PC-3 (cell line): ENCODE results near the gene KANSL2. TPM values are rescaled to one million over a fixed set of nuclear protein-coding genes. Genes with fewer than 3 reads are reported as not detected.

Source experiments
- ATAC-seq: fragments of 200-7000 bp; cut with Tn5 transposase; 2 replicates; pipeline ENCODE4 v1.9.1; 2020; ENCODE audit warnings: mild to moderate bottlenecking, moderate library complexity
- BruUV-seq: library from RNA; stranded (reverse); fragments of 400-500 nt; replicated peaks from 2 replicates; lab custom pipeline; 2021; lab: Mats Ljungman, UMichigan
- CTCF ChIA-PET: fragments of 300-600 bp; sonication (Branson Sonifier 250); formaldehyde crosslinking; loops from one replicate; lab custom pipeline; 2022; ENCODE audit warnings: antibody characterized with exemption; lab: Charles Lee
- POLR2A ChIA-PET: fragments of 300-600 bp; sonication (Branson Sonifier 250); formaldehyde crosslinking; loops from one replicate; lab custom pipeline; 2022; ENCODE audit warnings: antibody characterized with exemption; ENCODE audit not compliant: unreplicated experiment; lab: Charles Lee
- DNase-seq: peaks from one replicate; pipeline ENCODE4 v3.0.0-alpha.2; 2015
- H2AFZ ChIP-seq: fragments of 300-600 bp; sonication (generic); 2 replicates; pipeline ENCODE4 v1.6.0; 2016; ENCODE audit warnings: antibody characterized with exemption, low read length
- H3F3A ChIP-seq: fragments of 300-600 bp; sonication (generic); one replicate; pipeline ENCODE4 v1.6.0; 2017; ENCODE audit warnings: antibody characterized with exemption, low read length, control low read depth, mild to moderate bottlenecking; ENCODE audit not compliant: unreplicated experiment
- H3K27ac ChIP-seq: fragments of 300-600 bp; sonication (generic); 2 replicates; pipeline ENCODE4 v1.5.1; 2016; ENCODE audit warnings: mild to moderate bottlenecking, low read length
- H3K27me3 ChIP-seq: fragments of 300-600 bp; sonication (generic); 2 replicates; pipeline ENCODE4 v1.6.1; 2016; ENCODE audit warnings: low read length, mixed read lengths
- H3K36me3 ChIP-seq: fragments of 300-600 bp; sonication (generic); 2 replicates; pipeline ENCODE4 v1.6.1; 2016; ENCODE audit warnings: low read depth, mixed run types, low read length, mixed read lengths
- H3K4me1 ChIP-seq: fragments of 300-600 bp; sonication (generic); 2 replicates; pipeline ENCODE4 v1.5.1; 2016; ENCODE audit warnings: low read length; ENCODE audit not compliant: insufficient read depth
- H3K4me2 ChIP-seq: fragments of 300-600 bp; sonication (generic); 2 replicates; pipeline ENCODE4 v1.6.0; 2016; ENCODE audit warnings: low read length
- H3K4me3 ChIP-seq: fragments of 300-600 bp; sonication (generic); 2 replicates; pipeline ENCODE4 v1.5.1; 2016; ENCODE audit warnings: mild to moderate bottlenecking, low read length, mixed read lengths
- H3K79me2 ChIP-seq: fragments of 300-600 bp; sonication (generic); 2 replicates; pipeline ENCODE4 v1.6.1; 2017; ENCODE audit warnings: low read length, mixed read lengths
- H3K9ac ChIP-seq: fragments of 300-600 bp; sonication (generic); 2 replicates; pipeline ENCODE4 v1.6.0; 2016; ENCODE audit warnings: mild to moderate bottlenecking, low read length
- H3K9me2 ChIP-seq: fragments of 300-600 bp; sonication (generic); replicated peaks from 2 replicates; pipeline ENCODE4 v1.6.1; 2016; ENCODE audit warnings: mixed run types, low read length, mixed read lengths
- H3K9me3 ChIP-seq: fragments of 300-600 bp; sonication (generic); 2 replicates; pipeline ENCODE4 v1.6.1; 2016; ENCODE audit warnings: low read length, mixed read lengths
- H4K20me1 ChIP-seq: fragments of 300-600 bp; sonication (generic); 2 replicates; pipeline ENCODE4 v1.6.1; 2016; ENCODE audit warnings: low read length, mixed read lengths
- EZH2 ChIP-seq: fragments of 300-600 bp; sonication (generic); IDR thresholded peaks from one replicate; pipeline ENCODE4 v1.6.1; 2017; ENCODE audit warnings: antibody characterized with exemption, mild to moderate bottlenecking, low read length; ENCODE audit not compliant: unreplicated experiment
- EZH2phosphoT487 ChIP-seq: fragments of 300-600 bp; sonication (generic); IDR thresholded peaks from 2 replicates; pipeline ENCODE4 v1.6.1; 2018; ENCODE audit warnings: mild to moderate bottlenecking, antibody characterized with exemption, low read length, borderline replicate concordance
- intact Hi-C: fragments of 100-400 bp; cut with micrococcal nuclease; formaldehyde crosslinking; loops from 2 replicates; pipeline ENCODE4 v1.9.0; 2023
- total RNA-seq: library from RNA; depleted of rRNA; stranded (reverse); fragments of >200 nt; gene quantifications from 2 replicates; pipeline ENCODE4 v1.2.3, GENCODE V29; 2014
- TF ChIP-seq, protein P1 (sequence below): fragments of 300-600 bp; sonication (generic); conservative IDR thresholded peaks from 2 replicates; pipeline ENCODE4 v1.5.1; 2017; ENCODE audit warnings: antibody characterized with exemption, low read depth, mild to moderate bottlenecking, low read length

Gene KANSL2
- total RNA-seq, 1 experiment from 2014 or later = 33.4 TPM

DNA sequence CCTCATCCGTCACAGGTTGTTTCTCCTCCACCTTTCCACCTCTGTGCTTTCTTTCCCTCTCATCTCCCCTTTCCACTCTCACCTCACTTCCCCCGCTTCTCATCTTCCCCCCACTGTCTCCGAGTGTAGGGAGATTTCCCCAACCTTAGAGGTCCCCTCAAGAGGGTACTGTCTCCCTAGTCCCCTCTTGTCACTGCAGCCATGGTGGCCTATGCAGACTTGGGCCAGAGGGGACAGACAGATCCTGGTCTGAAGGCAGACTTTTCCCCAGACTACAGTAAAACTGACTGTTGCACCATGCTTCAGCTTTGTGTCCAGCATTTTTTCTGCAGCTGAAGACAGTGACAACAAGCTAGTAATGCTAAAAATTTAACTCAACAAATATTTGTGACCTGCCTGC lies 41.2 kb downstream of the KANSL2 start:
- ATAC-seq = no peak
- no peak overlapping the region for H2AFZ ChIP-seq
- no peak overlapping the region for H3K4me2 ChIP-seq
- POLR2A ChIA-PET = no interaction called here
- H3K4me1 ChIP-seq = no peaks in the 10 kb centered on the region
- CTCF ChIA-PET = no interaction called here
- no peak for DNase-seq
- intact Hi-C loops = no loop called here
- no peaks in the 10 kb centered on the region for H4K20me1 ChIP-seq
- H3K9me2 ChIP-seq = no peaks in the 10 kb centered on the region
- H3K79me2 ChIP-seq = no peaks in the 10 kb centered on the region
- BruUV-seq = no TSS peak
- no peak overlapping the region for H3K4me3 ChIP-seq
- H3K27ac ChIP-seq = no peak overlapping the region
- H3F3A ChIP-seq = no peaks in the 10 kb centered on the region
- no peaks in the 10 kb centered on the region for H3K27me3 ChIP-seq
- H3K9me3 ChIP-seq = no peaks in the 10 kb centered on the region; the same call in 1 of the 2 replicates
- TF ChIP-seq, protein P1, sequence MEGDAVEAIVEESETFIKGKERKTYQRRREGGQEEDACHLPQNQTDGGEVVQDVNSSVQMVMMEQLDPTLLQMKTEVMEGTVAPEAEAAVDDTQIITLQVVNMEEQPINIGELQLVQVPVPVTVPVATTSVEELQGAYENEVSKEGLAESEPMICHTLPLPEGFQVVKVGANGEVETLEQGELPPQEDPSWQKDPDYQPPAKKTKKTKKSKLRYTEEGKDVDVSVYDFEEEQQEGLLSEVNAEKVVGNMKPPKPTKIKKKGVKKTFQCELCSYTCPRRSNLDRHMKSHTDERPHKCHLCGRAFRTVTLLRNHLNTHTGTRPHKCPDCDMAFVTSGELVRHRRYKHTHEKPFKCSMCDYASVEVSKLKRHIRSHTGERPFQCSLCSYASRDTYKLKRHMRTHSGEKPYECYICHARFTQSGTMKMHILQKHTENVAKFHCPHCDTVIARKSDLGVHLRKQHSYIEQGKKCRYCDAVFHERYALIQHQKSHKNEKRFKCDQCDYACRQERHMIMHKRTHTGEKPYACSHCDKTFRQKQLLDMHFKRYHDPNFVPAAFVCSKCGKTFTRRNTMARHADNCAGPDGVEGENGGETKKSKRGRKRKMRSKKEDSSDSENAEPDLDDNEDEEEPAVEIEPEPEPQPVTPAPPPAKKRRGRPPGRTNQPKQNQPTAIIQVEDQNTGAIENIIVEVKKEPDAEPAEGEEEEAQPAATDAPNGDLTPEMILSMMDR = no peak
- TF ChIP-seq EZH2phosphoT487 (no peak), EZH2 (no peak)
- no peak overlapping the region for H3K9ac ChIP-seq
- peaks cover 19% of the 10 kb centered on the region for H3K36me3 ChIP-seq

DNA sequence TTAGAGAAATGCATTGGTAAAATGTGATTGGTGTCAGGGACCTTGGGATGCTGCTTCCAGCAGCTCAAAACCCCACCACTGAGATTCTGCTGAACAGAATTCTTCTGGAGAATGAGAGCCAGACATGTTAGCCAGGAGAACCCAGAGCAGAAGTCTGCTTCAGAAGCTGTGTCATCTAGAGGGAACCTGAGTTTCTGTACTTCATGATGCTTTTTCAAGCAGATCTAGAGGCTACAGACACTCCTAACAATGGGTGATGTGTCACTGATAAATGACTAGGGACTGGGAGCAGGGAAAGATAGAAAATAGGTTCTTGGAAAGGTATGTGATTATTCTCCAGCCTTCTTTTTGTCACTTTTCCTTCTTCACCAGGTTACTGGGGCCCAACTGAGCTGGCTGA lies 41.6 kb downstream of the KANSL2 start:
- intact Hi-C loops = no loop called here
- Histone ChIP-seq H3F3A (no peaks in the 10 kb centered on the region), H3K4me3 (no peak overlapping the region), H3K79me2 (no peaks in the 10 kb centered on the region), H3K27ac (no peak overlapping the region), H2AFZ (no peak overlapping the region), H3K27me3 (no peaks in the 10 kb centered on the region), H3K9me2 (no peaks in the 10 kb centered on the region), H3K4me2 (no peak overlapping the region), H3K9me3 (no peaks in the 10 kb centered on the region; the same call in 1 of the 2 replicates), H3K4me1 (no peaks in the 10 kb centered on the region), H3K9ac (no peak overlapping the region), H4K20me1 (no peaks in the 10 kb centered on the region), H3K36me3 (peaks cover 19% of the 10 kb centered on the region)
- no TSS peak for BruUV-seq
- TF ChIP-seq, protein P1 = no peak
- TF ChIP-seq EZH2 (no peak), EZH2phosphoT487 (no peak)
- no peak for DNase-seq
- POLR2A ChIA-PET = no interaction called here
- CTCF ChIA-PET = no interaction called here
- no peak for ATAC-seq

DNA sequence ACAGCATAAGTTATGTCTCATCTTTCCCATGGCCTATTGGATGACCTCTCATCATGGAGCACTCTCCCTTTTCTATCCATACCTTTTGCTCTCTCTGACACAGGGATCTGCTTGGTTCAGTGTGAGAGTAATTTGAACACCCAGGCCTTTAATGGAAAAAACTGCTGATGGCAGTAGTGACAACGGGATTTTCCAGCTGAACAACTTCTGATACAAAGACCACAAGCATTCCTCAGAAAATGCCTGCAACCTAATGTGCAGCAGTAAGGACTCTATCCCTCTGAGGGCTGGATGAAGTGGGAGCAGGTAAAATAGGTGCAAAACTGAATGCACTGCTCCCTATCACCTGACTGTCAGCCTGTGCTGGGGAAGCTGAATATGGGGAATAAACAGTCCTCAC lies 51.0 kb downstream of the KANSL2 start:
- TF ChIP-seq, protein P1 = no peak
- TF ChIP-seq EZH2 = no peak
- TF ChIP-seq EZH2phosphoT487 = no peak
- POLR2A ChIA-PET = no interaction called here
- Histone ChIP-seq H3K27me3 (no peaks in the 10 kb centered on the region), H3K4me2 (no peak overlapping the region), H3K79me2 (no peaks in the 10 kb centered on the region), H3K9me3 (no peaks in the 10 kb centered on the region), H3K4me3 (no peak overlapping the region), H3K9me2 (no peaks in the 10 kb centered on the region), H3K36me3 (no peaks in the 10 kb centered on the region), H3K4me1 (no peaks in the 10 kb centered on the region), H3K27ac (no peak overlapping the region), H4K20me1 (no peaks in the 10 kb centered on the region), H3F3A (no peaks in the 10 kb centered on the region), H2AFZ (no peak overlapping the region), H3K9ac (no peak overlapping the region)
- intact Hi-C loops = no loop called here
- BruUV-seq = no TSS peak
- ATAC-seq (no peak), DNase-seq (peak; percentile 42)
- CTCF ChIA-PET = no interaction called here
